Measurements from ENCODE around the gene LAMC1. TPM values are rescaled to one million over a fixed set of nuclear protein-coding genes. Genes with fewer than 3 reads are reported as not detected.

The LAMC1 gene
- total RNA-seq, 4 donors from 2014 or later = 288 to 318 (median 304) TPM

DNA sequence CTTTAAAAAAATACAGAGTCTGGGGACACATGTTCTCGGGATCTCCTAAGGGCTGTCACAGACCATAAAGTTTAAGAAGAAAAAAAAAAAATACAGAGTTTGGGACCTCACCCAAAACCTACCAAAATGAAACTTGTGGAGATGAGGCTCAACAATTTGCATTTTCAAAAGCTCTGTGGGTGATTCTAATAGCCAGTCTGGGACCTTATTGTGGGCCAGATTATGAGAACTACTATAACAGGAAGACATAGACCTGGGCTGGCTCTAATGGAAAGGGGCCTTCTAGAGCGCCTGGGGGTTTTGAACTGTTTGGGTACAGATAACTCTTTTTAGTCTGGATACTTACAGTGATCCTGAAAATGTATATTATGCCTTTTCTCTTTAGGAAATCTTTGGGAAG, 69.1 kb downstream of the LAMC1 start:
- Histone ChIP-seq H3K27ac (peak overlapping the region; percentile 43 to 86 (median 81)), H3K9me3 (no peaks in the 10 kb centered on the region), H3K4me3 (no peak overlapping the region), H3K36me3 (no peaks in the 10 kb centered on the region), H3K4me1 (peaks cover 0 to 100% (median 63%) of the 10 kb centered on the region in 4 donors), H3K27me3 (no peaks in the 10 kb centered on the region)
- TF ChIP-seq POLR2A (IDR thresholded peaks at IDR 0.05) = no peak
- WGBS, 2 donors = 62 to 66% methylated on average over 2 of the region's 2 CpGs
- no peak for DNase-seq (ENCODE audit: low spot score in 2 of 2)

DNA sequence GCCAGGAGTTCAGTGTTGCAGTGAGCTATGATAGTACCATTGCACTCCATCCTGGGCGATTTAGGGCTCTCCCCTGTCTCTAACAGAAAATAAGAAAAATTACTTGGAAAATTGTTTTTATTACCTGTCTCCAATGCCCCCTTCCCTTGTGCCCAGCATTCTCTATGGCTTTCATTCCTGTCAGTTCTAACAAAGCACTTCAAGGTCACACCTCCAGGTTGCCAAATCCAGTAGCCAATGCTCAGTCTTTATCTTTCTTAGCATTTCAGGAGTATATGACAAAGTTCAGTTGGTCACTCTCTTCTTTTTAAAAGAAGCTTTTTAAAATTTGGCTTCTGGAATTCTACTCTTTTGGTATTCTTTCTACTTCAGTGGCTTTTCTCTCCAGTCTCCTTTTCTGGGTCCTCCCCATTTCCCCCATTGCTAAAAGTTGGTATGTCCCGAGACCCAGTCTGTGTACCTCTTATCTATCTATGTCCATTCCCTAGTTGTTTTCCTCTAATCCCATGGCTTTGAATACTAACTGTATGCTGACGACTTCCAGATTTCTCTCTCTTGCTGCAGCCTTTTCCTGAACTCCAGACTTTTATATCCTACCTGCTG, 69.9 kb downstream of the LAMC1 start:
- no peaks in the 10 kb centered on the region for H3K36me3 ChIP-seq
- no peaks in the 10 kb centered on the region for H3K9me3 ChIP-seq
- no peak overlapping the region for H3K4me3 ChIP-seq
- TF ChIP-seq, protein P1, sequence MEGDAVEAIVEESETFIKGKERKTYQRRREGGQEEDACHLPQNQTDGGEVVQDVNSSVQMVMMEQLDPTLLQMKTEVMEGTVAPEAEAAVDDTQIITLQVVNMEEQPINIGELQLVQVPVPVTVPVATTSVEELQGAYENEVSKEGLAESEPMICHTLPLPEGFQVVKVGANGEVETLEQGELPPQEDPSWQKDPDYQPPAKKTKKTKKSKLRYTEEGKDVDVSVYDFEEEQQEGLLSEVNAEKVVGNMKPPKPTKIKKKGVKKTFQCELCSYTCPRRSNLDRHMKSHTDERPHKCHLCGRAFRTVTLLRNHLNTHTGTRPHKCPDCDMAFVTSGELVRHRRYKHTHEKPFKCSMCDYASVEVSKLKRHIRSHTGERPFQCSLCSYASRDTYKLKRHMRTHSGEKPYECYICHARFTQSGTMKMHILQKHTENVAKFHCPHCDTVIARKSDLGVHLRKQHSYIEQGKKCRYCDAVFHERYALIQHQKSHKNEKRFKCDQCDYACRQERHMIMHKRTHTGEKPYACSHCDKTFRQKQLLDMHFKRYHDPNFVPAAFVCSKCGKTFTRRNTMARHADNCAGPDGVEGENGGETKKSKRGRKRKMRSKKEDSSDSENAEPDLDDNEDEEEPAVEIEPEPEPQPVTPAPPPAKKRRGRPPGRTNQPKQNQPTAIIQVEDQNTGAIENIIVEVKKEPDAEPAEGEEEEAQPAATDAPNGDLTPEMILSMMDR (IDR thresholded peaks at IDR 0.05) = no peak
- TF ChIP-seq POLR2A (IDR thresholded peaks at IDR 0.05) (no peak), EP300 (IDR thresholded peaks at IDR 0.05) (no peak)
- H3K27ac ChIP-seq = peak overlapping the region in 3 of 4 donors; percentile 76 to 86 (median 86)
- H3K27me3 ChIP-seq = no peaks in the 10 kb centered on the region
- WGBS, 2 donors = 86% methylated on average over 3 of the region's 3 CpGs
- DNase-seq (ENCODE audit: low spot score in 2 of 2) = no peak
- H3K4me1 ChIP-seq = peaks cover 0 to 100% (median 64%) of the 10 kb centered on the region in 4 donors

DNA sequence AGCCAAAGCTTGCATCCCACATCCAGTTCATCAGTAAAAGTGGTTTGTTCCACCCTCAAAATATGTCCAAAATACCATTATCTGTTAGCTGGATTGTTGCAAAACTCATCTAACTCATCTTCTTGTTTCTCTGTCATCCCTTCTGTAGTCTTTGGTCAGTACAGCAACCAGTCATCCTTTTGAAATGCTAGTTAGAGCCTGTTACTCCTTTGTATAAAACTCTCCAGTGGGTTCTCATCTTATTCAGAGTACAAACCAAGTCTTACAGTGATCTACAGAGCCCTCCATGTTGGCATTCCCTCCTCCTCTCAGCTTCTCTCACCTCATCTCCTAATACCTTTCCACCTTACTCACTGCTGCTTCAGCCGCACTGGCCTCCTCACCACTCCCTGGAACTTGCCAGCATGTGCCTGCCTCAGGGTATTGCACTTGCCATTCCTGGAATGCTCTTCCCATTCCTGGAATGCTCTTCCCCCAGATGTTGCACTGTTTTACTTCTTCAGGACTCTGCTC, 70.6 kb downstream of the LAMC1 start:
- WGBS, 2 donors = 68 to 70% methylated on average over 1 of the region's 1 CpG
- no peak for TF ChIP-seq EP300 (IDR thresholded peaks at IDR 0.05)
- TF ChIP-seq POLR2A (IDR thresholded peaks at IDR 0.05) = no peak
- TF ChIP-seq, protein P1 (IDR thresholded peaks at IDR 0.05) = no peak
- no peaks in the 10 kb centered on the region for H3K9me3 ChIP-seq
- H3K27me3 ChIP-seq = no peaks in the 10 kb centered on the region
- no peaks in the 10 kb centered on the region for H3K36me3 ChIP-seq
- no peak overlapping the region for H3K4me3 ChIP-seq
- DNase-seq (ENCODE audit: low spot score in 2 of 2) = no peak
- peak overlapping the region in 2 of 4 donors; percentile 86 for H3K27ac ChIP-seq
- peaks cover 0 to 100% (median 64%) of the 10 kb centered on the region in 4 donors for H3K4me1 ChIP-seq

DNA sequence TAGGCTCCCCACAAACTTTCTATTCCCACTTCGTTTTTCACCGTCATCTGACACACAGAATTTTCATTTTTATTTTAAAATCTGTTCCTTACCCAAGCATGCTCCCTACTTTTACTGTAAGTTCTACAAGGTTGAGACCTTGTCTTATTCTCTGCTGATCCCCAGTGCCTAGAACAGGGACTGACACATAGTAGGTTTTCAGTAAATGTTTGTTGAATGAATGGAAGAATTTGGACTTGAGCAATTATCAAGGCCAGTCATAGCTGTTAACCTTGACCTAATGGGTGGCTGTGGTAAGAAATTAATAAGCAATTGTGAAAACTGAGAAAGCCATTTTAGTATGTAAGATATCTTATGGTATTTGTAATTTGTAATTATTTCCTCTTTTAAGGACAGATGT, 71.1 kb downstream of the LAMC1 start:
- WGBS, 2 donors = 55 to 66% methylated on average over 2 of the region's 2 CpGs
- peaks cover 0 to 100% (median 64%) of the 10 kb centered on the region in 4 donors for H3K4me1 ChIP-seq
- no peaks in the 10 kb centered on the region for H3K36me3 ChIP-seq
- no peak for DNase-seq (ENCODE audit: low spot score in 2 of 2)
- H3K27me3 ChIP-seq = no peaks in the 10 kb centered on the region
- TF ChIP-seq EP300 (IDR thresholded peaks at IDR 0.05) = no peak
- TF ChIP-seq, protein P1 (IDR thresholded peaks at IDR 0.05) = no peak
- TF ChIP-seq POLR2A (IDR thresholded peaks at IDR 0.05) = no peak
- H3K27ac ChIP-seq = peak overlapping the region in 2 of 4 donors; percentile 86
- H3K9me3 ChIP-seq = no peaks in the 10 kb centered on the region
- no peak overlapping the region for H3K4me3 ChIP-seq

DNA sequence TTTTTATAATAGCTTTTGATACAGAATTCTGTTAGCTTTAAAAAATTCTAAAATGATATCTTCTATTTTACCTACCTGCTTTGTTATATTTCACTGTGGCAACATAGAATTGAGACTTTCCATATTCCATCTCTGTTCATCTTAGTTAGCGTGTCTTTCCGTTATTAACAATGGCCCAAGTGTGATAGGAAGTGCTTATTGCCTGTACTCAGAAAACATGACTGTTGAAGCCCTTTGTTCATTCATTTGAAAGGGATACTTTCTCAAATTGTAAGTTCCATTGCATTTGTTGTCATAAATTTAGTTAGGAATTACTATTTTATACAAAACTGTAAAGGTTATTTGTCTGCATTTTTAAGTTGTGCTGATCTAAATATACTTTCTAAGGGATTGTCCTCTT, 73.1 kb downstream of the LAMC1 start:
- 43 to 45% methylated on average over 2 of the region's 2 CpGs for WGBS, 2 donors
- peak overlapping the region; percentile 19 to 86 (median 66) for H3K27ac ChIP-seq
- no peak overlapping the region for H3K4me3 ChIP-seq
- DNase-seq (ENCODE audit: low spot score in 2 of 2) = no peak
- TF ChIP-seq POLR2A (IDR thresholded peaks at IDR 0.05) (no peak), EP300 (IDR thresholded peaks at IDR 0.05) (no peak)
- TF ChIP-seq, protein P1 (IDR thresholded peaks at IDR 0.05) = no peak
- no peaks in the 10 kb centered on the region for H3K36me3 ChIP-seq
- H3K4me1 ChIP-seq = peaks cover 0 to 100% (median 64%) of the 10 kb centered on the region in 4 donors
- no peaks in the 10 kb centered on the region for H3K9me3 ChIP-seq
- H3K27me3 ChIP-seq = no peaks in the 10 kb centered on the region

Data from tibial nerve (tissue), 4 donors.